ENCODE results near the gene FGF8.

FGF8 gene

DNA sequence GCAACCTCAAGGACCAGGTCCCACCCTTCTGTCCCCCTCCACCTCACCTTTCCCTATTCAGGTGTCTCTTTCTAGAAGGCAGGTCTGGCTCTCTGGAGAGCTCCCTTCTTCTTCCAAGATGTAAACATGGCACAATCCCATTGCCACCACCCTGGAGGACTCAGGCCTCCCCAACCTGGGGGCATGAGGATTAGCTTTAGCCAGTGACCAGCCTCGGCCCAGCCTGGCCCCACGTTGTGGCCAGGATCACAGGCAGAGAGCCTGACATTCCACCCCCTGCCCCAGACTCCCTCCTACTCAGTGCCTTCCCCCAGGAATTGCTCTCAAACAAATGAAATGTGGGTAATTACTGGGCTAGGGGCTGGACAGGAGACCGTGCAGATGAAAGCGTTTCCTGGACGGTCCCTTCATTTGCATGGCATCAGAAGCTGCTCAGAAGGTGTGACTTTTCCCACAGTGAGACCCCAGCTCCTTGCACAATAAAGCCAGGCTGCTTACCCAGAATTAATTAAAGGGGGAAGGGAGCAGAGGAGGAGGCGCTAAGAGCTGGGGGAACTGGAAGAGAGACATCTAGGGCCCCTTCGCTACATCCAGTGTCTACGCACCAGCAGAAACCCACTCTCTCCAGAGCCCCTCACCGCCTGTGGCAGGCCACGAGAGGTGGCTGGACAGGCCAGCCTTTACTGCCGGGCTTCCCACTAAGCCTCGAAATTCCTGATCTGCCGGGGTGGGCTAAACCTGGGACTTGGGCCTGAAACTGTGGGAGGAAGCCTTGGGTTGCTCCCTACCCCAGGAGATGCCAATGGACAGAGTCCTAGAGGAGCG lies 7.7 kb downstream of the FGF8 start:
- no peak for DNase-seq

DNA sequence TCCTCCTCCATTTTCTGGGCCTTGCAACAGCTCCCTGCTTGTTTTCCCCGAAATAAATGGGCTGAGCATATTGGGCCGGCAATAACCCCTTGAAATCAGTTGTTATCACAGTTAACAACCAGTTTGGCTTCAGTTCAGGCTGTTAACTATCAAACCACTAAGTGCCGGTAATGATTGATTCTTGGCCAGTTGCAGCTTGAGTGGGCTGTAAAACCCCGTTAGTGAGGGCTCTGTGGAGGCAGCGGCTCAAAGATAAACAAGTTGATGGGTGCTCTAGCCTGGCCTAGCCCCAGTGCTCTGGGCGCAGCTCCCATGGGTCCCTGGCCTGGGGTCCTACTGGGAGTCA lies 8.3 kb downstream of the FGF8 start:
- no peak for DNase-seq

DNA sequence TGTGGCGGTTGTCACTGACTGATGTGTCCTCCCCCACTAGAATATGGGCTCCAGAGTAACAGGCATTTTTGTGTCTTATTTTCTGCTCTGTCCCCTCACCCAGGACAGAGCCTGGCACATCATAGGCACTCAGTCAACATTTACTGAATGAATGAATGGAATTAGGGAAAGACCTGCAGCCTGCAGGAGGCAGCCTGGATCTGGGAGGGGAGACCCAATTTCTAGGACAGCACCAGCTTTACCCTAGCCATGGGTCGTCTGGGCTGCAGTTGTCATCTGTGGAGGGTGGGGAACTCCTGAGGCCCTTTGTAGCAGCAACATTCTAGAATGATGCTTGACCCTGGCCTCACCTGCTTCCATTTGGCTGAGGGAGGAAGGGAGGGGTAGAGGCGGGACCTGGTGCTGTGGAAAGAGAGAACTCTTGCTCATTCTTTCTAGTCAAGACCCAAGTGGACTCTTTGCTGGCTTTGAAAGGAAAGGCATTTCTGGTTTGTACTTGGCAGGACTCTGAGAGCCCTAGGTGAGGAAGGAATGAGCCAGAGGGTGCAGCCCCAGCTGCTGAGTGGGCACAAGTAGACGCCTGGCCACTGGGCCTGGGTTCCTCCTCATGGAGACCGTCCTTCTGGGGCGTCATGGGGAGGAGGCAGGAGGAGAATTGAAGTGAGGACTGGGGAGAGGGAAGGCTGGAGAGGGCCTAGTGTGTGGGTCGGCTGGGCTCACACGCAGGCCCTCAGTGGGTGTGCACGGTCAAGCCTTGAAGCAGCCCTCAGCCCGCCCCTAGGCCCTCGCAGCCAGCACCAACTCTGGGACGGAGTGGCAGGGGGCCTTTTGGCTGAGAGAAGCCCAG lies 8.9 kb downstream of the FGF8 start:
- no peak for DNase-seq

DNA sequence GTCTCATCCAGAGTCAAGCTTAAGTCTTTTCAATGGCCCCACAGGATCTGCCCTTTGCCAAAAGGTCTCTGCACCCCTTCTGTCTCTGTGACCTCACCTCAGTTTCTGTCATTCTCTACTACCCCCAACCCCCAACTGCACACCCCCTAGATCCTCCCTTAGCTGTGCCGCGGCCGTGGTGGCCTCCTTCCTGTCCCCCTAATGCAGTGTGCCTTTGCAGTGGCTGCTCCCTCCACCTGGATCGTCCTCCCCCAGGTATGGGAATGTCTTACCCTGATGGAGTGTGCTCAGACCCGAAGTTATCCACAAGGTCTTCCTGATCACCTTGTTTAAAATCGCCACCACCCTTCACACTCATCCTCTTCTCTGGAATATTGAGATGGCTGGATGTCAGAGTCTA lies 9.6 kb downstream of the FGF8 start:
- DNase-seq: no peak

DNA sequence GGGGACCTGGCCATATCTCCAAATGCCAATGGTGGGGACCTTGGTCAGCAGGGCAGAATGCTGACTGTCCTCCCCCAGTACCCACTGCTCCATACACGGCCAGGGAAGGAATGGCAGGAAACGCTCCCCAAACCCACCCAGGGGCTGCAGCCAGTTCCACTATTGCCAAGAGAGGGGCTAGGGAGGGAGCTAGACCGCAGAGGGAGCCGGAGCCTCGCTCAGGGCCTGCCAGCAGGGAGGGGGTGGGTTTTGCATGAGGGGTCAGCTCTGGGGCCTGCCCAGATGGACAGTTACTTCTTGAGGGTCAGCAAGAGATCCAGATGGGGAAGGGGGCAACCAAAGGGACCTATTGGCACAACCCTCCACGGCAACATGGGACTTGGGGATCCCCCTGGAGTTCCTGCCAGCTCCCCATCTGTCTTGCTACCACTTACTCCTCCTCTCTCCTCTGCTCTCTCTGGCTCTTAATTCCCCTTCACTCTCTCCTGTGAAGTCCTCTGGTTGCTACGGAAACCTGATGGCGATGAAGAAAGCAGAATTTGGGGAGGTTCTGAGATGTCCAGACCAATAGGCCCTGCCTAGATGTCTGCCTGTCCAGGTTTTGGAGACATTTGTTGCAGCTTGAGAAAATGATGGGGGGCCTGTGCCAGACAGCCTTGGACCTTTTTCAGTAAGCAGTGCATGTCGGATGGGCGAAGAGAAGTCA lies 12.6 kb downstream of the FGF8 start:
- DNase-seq: no peak

DNA sequence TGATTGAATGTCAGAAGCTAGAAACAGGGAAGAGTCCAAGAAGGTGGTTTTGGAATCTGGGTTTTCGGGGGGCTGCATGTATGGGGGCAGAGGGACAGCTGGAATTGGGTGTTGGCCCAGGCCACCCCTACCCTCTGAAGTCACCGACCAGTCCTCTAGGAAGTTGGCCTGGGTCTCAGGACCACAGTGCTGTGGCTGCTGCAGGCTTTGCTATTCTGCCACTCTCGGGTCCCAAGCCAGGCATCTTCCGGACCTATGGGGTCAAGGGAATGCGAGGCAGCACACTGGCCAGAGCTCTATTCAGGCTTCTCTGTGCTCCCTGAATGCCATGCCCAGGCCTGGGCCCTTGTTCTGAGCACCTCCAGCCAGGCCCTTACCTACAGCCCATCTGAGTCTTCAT lies 13.2 kb downstream of the FGF8 start:
- DNase-seq: no peak

DNA sequence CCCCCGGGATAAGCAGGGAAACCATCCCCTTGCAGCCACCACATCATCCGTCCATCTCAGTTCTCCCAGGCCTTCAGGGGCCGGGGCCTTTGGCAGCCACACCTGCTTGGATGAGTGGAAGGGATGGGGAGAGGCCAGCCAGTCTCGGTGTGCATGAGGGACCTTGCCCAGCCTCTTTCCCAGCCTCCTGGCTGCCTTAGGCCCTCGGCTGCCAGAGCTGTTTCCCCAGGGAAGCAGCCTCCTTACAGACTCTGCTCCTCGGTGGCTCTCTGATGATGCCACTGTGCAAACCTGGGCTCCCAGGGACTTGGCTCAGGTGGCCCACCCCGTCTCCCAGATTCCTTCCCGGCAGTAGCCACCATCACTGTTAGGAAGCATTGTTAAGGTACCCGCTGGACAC lies 14.7 kb downstream of the FGF8 start:
- DNase-seq: no peak

DNA sequence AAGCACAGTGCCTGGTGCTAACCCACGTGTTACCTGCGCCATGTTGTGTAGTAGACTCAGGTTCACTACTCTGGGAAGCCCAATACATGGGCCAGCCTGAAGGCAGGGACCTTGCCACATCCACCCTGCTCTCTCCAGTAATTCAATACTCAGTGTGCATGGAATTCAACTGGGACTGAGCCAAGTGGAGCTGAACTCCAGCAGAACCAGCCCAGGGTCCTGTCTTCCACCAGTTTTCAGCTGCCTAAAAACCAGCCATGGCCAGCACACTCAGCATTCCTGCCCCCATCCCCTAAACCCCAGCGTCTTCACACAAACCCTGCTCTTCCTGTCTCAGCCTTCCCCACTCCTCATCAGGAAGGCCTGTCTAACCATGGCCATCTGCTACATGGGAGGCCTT lies 15.4 kb downstream of the FGF8 start:
- no peak for DNase-seq

DNA sequence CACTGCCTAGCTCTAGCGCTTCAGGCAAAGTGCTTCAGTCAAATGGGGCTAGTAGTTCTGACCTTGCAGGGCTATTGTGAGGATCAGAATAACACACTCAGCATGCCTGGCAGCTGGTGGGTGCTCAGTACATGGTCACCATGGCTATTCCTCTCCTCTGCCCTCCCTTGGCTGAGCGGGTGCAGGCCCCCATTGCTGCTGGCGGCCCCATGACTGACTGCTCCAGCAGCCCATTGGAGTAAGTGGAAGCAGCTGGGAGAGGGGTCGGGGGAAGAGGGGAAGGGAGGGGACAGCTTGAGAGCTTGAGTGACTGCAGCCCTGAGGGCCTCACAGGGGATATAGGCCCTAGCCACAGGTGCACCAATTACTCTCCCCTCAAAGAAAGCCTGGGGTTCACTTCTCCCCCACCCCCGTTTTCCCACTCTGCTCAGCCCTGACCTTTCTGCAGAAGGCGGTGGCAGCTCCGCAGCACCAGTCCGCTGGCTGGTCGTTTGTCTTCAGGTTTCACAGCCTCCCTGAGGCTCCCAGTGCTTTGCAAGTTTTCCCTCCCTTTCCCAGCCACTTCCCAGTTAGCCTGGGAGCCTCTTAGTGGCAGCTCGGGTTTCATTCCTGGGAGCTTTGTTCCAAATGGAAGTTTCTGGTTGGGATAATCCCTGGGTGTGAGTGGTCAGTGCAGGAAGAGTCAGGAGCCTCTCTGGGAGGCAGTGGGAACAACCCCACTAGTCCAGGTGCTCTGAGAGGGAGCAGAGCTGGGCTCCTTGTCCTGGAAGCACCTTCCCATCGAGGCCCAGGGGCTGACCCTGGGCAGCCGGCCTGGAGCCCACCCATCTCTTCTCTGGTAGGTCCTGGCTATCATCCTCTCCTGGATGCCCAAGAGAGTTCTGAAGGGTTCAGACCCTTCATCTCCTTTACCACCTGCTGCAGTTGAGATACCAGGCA lies 16.3 kb downstream of the FGF8 start:
- DNase-seq: no peak

DNA sequence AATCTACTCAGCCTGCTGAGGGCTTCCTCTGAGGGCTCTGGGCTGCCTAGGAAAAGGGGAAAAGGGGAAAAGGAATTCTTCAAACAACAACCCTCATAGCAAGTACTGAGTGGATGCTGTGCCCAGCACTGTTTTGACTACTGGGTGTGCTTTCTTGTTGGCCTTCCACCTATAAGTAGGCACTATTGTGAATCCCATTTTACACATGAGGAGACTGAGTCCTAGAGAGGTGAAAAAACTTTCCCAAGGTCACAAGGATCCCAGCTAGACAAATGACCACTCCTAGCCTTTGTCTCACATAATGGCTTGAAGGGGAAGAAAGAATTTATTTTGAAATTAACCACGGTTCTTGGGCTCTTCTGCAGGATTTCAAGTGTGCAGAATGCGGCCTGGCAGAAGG lies 17.1 kb downstream of the FGF8 start:
- DNase-seq: no peak

DNA sequence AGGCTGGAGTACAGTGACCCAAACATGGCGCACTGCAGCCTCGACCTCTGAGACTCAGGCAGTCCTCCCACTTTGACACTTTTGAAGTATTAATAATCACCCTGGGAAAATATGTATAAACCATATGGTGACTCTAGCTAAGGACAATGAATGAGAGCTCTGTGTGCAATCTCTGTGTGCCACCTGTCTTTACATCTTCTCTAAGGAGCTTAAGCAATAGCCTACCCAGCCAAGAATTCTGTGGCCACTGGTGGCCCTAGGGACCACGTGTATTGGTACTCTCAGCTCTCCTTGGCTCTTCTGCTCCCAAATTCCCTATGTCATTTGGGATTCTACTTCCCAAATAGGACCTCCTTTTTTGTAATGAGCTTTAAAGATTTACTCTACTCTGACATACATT lies 23.7 kb downstream of the FGF8 start:
- DNase-seq: no peak

DNA sequence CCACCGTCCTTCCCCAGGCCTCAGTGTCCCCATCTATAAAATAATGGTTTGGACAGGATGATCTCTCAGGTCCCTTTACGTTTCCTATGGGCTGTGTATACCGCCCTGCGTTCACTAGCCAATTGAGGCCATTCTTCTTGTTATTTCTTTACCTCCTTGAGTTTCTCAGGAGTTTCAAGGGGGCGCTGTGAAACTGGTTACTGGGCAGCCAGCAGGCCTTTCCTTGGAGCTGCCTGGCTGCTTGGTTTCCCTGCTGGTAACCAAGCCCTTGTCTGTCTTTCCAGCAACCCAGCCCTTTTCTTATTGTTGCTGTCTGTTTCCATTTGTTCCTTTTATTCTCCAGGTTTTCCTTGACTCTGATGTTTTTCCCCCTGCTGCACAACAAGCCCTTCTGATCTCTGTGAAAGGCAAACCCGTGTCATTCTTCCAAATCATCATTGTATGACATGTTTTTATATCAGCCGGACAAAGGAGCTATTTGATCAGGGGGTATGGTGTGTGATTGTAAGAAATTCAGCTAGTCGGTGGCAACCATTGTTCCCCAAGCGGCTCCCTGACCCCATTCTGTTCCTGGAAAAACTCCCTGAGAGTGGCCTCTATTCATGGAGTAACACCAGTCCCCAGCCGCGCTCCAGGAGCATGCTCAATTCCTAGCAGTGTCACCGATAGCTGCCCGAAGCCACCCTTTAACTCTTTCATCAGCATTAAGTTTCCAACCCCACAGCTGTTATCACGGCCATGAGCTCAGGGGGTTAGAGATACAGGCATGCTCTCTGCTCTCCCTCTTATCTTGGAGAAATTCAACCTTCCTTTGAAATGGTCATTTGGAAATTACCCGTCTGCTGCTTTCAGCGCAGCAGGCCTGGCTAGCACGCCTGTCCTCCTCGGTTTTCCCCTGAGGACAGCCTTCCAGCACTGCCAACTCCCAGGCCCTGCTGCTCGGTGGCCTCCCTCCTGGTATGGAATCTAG lies 26.6 kb downstream of the FGF8 start:
- no peak for DNase-seq

DNA sequence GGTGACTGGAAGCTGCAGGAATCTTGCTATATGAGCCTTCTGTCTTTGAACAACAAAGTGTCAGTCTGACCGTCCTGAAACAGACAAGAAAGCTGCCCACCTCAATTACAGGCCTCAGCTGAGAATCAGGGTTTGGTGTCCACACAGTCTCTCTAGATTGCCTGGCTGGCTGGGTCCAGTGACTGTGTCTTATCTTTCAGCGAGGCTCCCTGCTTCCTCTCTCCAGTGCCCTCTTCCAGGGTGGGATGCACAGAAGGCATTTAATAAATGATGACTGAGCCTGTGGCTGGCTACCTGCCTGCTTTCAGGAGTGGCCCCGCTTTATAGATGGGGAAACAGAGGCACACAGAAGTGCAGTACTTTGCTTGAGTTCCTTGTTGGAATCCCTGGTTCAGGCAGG lies 27.4 kb downstream of the FGF8 start:
- no peak for DNase-seq

DNA sequence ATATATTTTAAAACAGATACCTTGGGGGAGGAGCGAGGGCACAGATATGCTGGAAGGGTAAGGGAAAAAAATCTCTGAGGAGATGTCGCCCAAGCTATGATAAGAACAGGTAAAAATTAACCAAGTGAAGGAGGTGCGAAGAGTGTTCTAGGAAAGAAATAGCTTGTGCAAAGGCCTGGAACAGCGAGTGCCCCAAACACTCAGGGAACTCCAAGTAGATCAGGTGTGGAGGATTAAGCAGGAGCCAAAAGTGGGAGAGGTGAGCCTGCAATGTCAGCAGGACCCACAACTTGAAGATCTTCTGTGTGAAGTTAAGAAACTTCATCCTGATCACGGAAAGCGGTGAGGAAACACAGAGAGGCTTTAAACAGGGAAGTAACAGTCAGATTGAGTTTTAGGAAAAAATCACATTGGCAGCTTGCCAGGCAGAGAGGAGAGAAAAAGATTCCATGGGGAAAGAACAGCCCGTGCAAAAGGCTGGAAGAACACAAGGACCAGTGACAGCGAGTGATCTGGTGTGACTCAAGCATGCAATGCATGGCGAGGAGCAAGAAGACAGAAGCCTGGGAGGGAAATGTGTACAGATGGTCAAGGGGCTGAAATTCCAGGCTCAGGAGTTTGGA lies 30.7 kb downstream of the FGF8 start:
- DNase-seq: no peak

DNA sequence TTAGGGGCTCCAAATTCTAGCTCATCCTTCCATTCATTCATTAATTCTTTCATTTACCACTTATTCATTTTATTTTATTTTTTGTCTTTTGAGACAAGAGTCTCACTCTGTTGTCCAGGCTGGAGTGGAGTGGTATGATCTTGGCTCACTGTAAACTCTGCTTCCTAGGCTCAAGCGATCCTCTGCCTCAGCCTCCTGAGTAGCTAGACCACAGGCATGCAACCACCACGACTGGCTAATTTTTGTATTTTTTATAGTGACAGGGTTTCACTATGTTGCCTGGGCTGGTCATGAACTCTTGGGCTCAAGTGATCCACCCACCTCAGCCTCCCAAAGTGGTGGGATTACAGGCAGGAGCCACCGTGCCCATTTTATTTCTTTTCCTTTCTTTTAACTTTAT lies 31.6 kb downstream of the FGF8 start:
- no peak for DNase-seq

DNA sequence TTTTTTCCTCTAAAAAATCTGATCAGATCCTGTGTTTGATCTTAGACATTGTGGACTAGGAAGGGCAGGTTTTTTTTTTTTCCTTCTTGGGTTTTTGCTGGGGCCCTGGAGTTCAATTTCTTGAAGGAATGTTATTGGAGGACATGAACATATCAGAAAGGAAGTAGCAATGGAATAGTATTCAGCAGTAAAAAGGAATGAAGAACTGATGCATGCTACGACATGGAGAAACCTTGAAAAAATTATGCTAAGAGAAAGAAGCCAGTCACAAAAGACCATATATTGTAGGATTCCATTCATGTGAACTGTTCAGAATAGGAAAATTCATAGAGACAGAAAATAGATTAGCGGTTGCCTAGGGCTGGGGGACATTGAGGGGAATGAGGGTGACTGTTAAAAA lies 34.0 kb downstream of the FGF8 start:
- DNase-seq: no peak

DNA sequence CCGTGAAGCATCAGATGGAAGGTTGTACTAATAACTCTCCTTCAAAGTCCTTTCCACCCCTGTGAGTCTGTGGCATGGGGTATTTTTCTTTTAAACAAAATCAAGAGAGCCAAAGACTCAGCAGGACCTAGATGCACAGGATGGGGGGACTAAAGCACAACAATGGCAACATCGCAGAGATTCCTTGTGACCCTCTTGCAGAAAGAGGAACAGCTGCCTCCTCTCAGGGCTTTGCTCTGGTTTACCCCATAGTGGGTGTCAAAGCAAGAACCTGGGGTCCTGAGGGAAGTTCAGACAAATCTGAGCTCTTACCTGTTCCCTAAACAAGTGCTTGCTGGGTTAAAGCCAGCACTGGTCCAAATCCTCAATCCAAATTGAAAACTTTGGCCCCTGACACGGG lies 39.2 kb downstream of the FGF8 start:
- DNase-seq: no peak

DNA sequence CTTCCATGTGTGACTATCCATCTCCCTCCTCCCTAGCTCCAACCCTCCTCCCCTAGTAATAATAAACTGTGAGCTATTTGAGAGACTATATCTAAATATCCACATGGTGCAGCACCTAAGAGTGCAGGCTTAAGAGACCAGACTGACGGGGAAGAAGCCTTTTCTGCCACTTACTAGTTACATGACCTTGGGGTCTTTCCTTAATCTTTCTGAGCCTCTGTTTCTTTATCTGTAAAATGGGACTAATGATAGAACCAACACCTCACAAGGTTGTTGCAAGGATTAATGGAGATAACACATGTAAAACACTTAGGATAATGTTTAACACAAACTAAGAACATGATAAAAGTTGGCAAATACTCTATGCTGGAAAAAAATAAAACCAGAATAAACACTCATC lies 43.8 kb downstream of the FGF8 start:
- DNase-seq: no peak

DNA sequence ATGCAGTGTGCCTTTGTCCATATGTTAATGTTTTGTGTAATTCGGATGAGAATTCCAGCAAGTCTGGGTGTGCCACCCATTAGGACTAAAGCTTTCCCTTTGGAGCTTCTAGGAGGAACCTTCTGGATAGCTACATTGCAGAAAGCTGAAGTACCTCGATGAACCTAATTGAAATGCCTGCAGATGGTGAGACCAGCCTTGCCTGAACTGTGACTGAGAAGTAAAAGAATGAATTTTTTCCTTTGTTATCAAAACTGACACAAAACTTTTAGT lies 49.9 kb downstream of the FGF8 start:
- no peak for DNase-seq

DNA sequence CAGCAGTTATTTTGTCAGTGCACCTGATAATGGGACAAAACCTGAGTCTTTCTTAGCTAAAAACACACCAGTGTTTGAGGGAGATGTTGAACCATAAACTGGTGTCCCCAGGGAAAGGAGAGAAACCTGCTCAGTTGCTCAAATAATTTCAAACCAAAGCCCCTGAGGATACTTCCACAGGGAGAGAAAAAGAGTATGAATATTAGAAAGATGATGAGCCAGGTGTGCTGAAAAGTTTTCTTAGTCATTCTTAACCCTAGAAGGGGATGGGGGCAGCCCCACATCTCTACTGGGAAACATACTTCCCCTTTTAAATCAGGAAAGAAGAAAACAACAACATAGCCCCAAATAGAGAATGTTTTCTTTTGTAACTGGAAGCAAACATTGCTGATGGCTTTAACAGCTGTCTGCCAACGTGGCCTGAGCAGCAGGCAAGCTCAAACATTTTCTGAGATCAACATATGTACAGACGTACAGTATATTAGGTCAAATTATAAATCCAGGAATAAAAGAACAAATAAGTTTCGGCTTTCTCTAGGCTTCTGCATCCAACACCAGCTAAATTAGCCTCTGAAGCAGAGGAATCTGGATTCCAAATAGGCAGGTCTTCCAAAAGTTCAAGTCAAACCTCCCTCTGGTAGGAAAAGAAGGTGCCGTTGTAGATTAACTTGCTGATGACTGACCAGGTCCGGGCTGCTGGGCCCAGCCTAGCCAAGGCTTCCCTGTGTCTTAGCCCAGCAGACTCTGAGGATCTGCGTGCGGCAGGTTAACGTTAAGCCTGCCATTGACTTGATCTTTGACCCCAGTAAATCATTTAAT lies 50.4 kb downstream of the FGF8 start:
- no peak for DNase-seq
